Natural killer cell (primary cell): ENCODE results near the gene C17orf50. TPM values are rescaled to one million over a fixed set of nuclear protein-coding genes. Genes with fewer than 3 reads are reported as not detected.
"Not testable (repeated sequence)": the region's sequence is repeated elsewhere in the genome, so short reads cannot be mapped to it uniquely, and the experiment has no call there.

Experiments
- ATAC-seq, 3 donors: fragments of 150-1000 bp in 2 of 3; fragments of 200-7000 bp in 1 of 3; cut with Tn5 transposase; 1 replicate in 1 of 3; 2 replicates in 2 of 3; pipeline ENCODE4 v1.10.0; 2021; ENCODE audit warnings: mild to moderate bottlenecking in 2 of 3, moderate library complexity in 2 of 3
- DNase-seq, 2 donors: peaks; one replicate each; pipeline versions ENCODE4 v3.0.0 to v3.0.0-alpha.2; 2013 to 2021; ENCODE audit warnings: mixed read lengths in 1 of 2
- H3K27ac ChIP-seq: one replicate; pipeline ENCODE4 v1.5.1; 2013; ENCODE audit warnings: mild to moderate bottlenecking, low read length
- H3K27me3 ChIP-seq: one replicate; pipeline ENCODE4 v1.6.1; 2013; ENCODE audit warnings: low read length; ENCODE audit not compliant: control insufficient read depth, insufficient read depth
- H3K36me3 ChIP-seq: one replicate; pipeline ENCODE4 v1.6.1; 2013; ENCODE audit warnings: low read length; ENCODE audit not compliant: control insufficient read depth, insufficient read depth
- H3K4me1 ChIP-seq: one replicate; pipeline ENCODE4 v1.6.1; 2013; ENCODE audit warnings: low read length; ENCODE audit not compliant: control insufficient read depth, insufficient read depth
- H3K4me3 ChIP-seq: one replicate; pipeline ENCODE4 v1.5.1; 2013; ENCODE audit warnings: low read length
- H3K9me3 ChIP-seq: one replicate; pipeline ENCODE4 v1.6.1; 2013; ENCODE audit warnings: low read length; ENCODE audit not compliant: control insufficient read depth, insufficient read depth
- H3K27ac Mint-ChIP-seq, 2 donors: one replicate each; pipeline ENCODE4 v1.8.0; 2022; ENCODE audit warnings: mild to moderate bottlenecking in 2 of 2, mixed read lengths in 2 of 2, moderate library complexity in 1 of 2
- H3K27me3 Mint-ChIP-seq, 2 donors: one replicate each; pipeline ENCODE4 v1.8.0; 2022; ENCODE audit warnings: low read depth in 2 of 2, mixed read lengths in 2 of 2
- H3K36me3 Mint-ChIP-seq: one replicate; pipeline ENCODE4 v1.8.0; 2022; ENCODE audit warnings: mixed read lengths
- H3K4me1 Mint-ChIP-seq, 2 donors: one replicate each; pipeline ENCODE4 v1.8.0; 2022; ENCODE audit warnings: mixed read lengths in 2 of 2
- H3K4me3 Mint-ChIP-seq: one replicate; pipeline ENCODE4 v1.8.0; 2022; ENCODE audit warnings: mild to moderate bottlenecking, moderate library complexity, mixed read lengths
- H3K9me3 Mint-ChIP-seq, 2 donors: one replicate each; pipeline ENCODE4 v1.8.0; 2022; ENCODE audit warnings: mixed read lengths in 2 of 2
- WGBS: methylation state at CpG from one replicate; pipeline ENCODE4 v1.1.7; 2013; ENCODE audit warnings: missing lambda C conversion rate; ENCODE audit not compliant: insufficient coverage; 5-methylcytosine and 5-hydroxymethylcytosine counted together
- intact Hi-C: fragments of 100-400 bp; cut with micrococcal nuclease; formaldehyde crosslinking; loops from one replicate; pipeline ENCODE4 v1.14.2; 2022
- total RNA-seq, 4 donors: library from RNA; stranded (reverse); fragments of 120-200 nt in 1 of 4; gene quantifications; one replicate each; pipeline versions ENCODE4 v1.2.3 to v1.2.4, GENCODE V29; 2013 to 2022
- TF ChIP-seq, protein P1 (sequence below): fragments of 200-600 bp; IDR thresholded peaks from one replicate; pipeline ENCODE4 v1.8.0; 2022; ENCODE audit warnings: antibody characterized with exemption

Gene C17orf50
- total RNA-seq, 3 donors from 2014 or later (not counting 1 experiment from before 2014, with no cell fraction given), result not detected

DNA sequence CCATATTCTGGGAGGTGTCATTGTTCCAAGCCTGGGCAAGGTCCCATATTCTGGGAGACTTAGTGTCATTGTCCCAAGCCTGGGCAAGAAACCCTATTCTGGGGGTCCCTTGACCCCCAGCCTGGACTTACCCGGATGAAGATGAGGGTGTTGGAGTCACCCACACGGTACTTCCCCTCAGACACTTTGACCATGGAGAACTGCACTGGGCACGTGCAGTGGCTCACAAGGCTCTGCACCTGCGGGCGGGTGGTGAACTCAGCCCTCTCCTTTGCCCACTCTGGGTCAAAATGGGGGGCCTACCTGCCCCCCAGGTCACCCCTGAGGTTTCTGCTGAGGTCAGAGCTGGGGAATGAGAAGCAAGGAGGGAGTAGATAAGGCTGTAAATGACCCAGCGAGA is 11.7 kb upstream of the C17orf50 start:
- Histone ChIP-seq H3K4me3 (no peak overlapping the region), H3K4me1 (peaks cover 6% of the 10 kb centered on the region), H3K9me3 (no peaks in the 10 kb centered on the region), H3K36me3 (no peaks in the 10 kb centered on the region), H3K27me3 (peaks cover 14% of the 10 kb centered on the region), H3K27ac (no peak overlapping the region)
- peaks cover 35 to 42% of the 10 kb centered on the region in 2 donors for H3K27me3 Mint-ChIP-seq
- intact Hi-C loops, result no loop called here
- no peak overlapping the region for H3K27ac Mint-ChIP-seq
- WGBS, result 69% methylated on average over 6 of the region's 6 CpGs
- no peaks in the 10 kb centered on the region for H3K36me3 Mint-ChIP-seq
- DNase-seq (no peak), ATAC-seq (no peak)
- TF ChIP-seq, protein P1, sequence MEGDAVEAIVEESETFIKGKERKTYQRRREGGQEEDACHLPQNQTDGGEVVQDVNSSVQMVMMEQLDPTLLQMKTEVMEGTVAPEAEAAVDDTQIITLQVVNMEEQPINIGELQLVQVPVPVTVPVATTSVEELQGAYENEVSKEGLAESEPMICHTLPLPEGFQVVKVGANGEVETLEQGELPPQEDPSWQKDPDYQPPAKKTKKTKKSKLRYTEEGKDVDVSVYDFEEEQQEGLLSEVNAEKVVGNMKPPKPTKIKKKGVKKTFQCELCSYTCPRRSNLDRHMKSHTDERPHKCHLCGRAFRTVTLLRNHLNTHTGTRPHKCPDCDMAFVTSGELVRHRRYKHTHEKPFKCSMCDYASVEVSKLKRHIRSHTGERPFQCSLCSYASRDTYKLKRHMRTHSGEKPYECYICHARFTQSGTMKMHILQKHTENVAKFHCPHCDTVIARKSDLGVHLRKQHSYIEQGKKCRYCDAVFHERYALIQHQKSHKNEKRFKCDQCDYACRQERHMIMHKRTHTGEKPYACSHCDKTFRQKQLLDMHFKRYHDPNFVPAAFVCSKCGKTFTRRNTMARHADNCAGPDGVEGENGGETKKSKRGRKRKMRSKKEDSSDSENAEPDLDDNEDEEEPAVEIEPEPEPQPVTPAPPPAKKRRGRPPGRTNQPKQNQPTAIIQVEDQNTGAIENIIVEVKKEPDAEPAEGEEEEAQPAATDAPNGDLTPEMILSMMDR, result no peak
- H3K4me3 Mint-ChIP-seq, result no peak overlapping the region
- peaks cover 0 to 4% of the 10 kb centered on the region in 2 donors for H3K4me1 Mint-ChIP-seq
- H3K9me3 Mint-ChIP-seq, result no peaks in the 10 kb centered on the region

DNA sequence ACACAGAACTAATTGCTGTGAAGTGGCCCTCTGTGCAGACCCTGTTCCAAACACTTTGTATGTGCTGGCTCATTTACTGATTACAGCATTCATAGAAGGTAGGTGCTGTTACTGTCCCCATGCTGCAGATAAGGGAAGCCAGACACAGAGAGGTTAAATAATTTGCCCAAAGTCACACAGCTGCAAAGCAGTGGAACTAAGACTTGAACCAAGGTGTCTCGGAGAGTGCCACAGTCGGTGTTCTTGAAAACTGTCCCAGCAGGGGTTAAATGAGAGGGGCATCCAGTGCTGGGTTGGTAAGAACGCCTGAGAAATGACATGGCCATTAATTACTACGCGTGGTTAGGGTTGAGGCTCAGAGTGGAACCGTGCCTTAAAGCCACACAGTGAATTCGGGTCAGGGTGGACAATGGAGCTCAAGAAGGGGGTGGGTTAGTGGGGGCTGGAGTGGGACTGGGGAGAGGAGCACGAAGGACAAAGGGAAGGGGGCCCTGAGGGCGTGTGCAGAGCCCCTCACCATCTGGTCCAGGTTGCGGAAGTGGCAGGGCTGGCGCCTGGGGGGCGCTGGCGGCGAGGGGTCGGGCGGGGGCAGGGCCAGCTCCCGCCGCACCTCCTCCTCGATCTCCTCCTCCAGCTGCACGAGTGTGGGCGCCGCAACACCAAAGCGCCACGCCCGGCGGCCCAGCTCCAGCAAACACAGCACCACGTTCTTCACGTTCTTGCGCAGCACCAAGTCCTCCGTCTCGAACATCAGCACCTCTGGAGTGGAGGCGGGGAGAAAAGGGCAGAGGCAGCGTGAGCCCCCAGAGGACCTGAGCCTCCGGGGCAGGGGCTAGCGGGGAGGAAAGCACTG is 10.9 kb upstream of the C17orf50 start:
- Histone ChIP-seq H3K36me3 (no peaks in the 10 kb centered on the region), H3K9me3 (no peaks in the 10 kb centered on the region), H3K27me3 (peaks cover 14% of the 10 kb centered on the region), H3K4me3 (no peak overlapping the region), H3K27ac (no peak overlapping the region), H3K4me1 (peaks cover 6% of the 10 kb centered on the region)
- peaks cover 0 to 4% of the 10 kb centered on the region in 2 donors for H3K4me1 Mint-ChIP-seq
- WGBS, result 14% methylated on average over 35 of the region's 35 CpGs
- no peak overlapping the region for H3K4me3 Mint-ChIP-seq
- H3K27me3 Mint-ChIP-seq, result peaks cover 34 to 39% of the 10 kb centered on the region in 2 donors
- no peaks in the 10 kb centered on the region for H3K9me3 Mint-ChIP-seq
- no peak overlapping the region for H3K27ac Mint-ChIP-seq
- no peak for DNase-seq
- no peak for ATAC-seq
- TF ChIP-seq, protein P1, result no peak
- H3K36me3 Mint-ChIP-seq, result no peaks in the 10 kb centered on the region
- intact Hi-C loops, result no loop called here

GRCh38 chr17:35750526-35751395 is 9.9 kb upstream of the C17orf50 start:
- intact Hi-C loops, result no loop called here
- TF ChIP-seq, protein P1, result no peak
- peaks cover 14% of the 10 kb centered on the region for H3K27me3 ChIP-seq
- Mint-ChIP-seq H3K36me3 (no peaks in the 10 kb centered on the region), H3K4me3 (no peak overlapping the region), H3K4me1 (peaks cover 0 to 4% of the 10 kb centered on the region in 2 donors), H3K9me3 (no peaks in the 10 kb centered on the region), H3K27ac (no peak overlapping the region), H3K27me3 (peaks cover 34 to 39% of the 10 kb centered on the region in 2 donors)
- no peak overlapping the region for H3K4me3 ChIP-seq
- WGBS, result 88% methylated on average over 9 of the region's 10 CpGs
- DNase-seq (no peak), ATAC-seq (no peak)
- H3K36me3 ChIP-seq, result no peaks in the 10 kb centered on the region
- H3K27ac ChIP-seq, result no peak overlapping the region
- peaks cover 6% of the 10 kb centered on the region for H3K4me1 ChIP-seq
- no peaks in the 10 kb centered on the region for H3K9me3 ChIP-seq

GRCh38 chr17:35751541-35751940 is 9.1 kb upstream of the C17orf50 start:
- H3K4me1 ChIP-seq, intact Hi-C loops, H3K9me3 Mint-ChIP-seq, H3K36me3 Mint-ChIP-seq, H3K36me3 ChIP-seq, H3K4me3 ChIP-seq, H3K27ac Mint-ChIP-seq, H3K9me3 ChIP-seq, DNase-seq, H3K4me3 Mint-ChIP-seq, ATAC-seq, H3K27ac ChIP-seq, H3K4me1 Mint-ChIP-seq: not testable (repeated sequence)
- 88% methylated on average over 3 of the region's 4 CpGs for WGBS
- peaks cover 34 to 39% of the 10 kb centered on the region in 2 donors for H3K27me3 Mint-ChIP-seq
- peaks cover 14% of the 10 kb centered on the region for H3K27me3 ChIP-seq
